ENCODE measurements around the gene RNF145. TPM values are rescaled to one million over a fixed set of nuclear protein-coding genes. Genes with fewer than 3 reads are reported as not detected.

The RNF145 gene
- total and polyA plus RNA-seq, 2 of the 13 experiments (the other 11 are each of a cell fraction or from before 2014, with no cell fraction given), result 24.6 TPM

DNA sequence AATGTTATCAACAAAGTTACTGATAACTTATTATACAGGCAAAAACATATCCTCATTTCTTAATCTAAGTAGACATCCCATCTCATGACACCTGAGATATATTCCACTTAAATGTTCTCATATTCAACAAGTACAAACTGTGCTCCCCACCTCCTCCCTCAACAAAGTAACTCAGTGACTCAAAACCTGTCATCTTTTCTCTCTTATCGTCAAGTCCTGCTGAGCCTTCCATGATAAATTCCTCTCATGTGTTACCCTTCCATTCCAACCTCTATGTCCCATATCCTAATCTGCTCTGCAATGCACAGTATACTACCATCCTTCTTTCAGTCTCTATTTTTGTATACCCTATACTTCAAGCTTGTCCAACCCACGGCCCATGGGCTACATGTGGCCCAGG is 13.6 kb downstream of the RNF145 start:
- WGBS (ENCODE audit: low lambda C conversion rate), result 95% methylated on average over 2 of the region's 2 CpGs
- Histone ChIP-seq H3K79me2 (ENCODE audit: insufficient read depth, low read length) (peaks cover 44% of the 10 kb centered on the region), H3K4me2 (ENCODE audit: low read depth, low read length) (no peak overlapping the region), H3K27ac (ENCODE audit: extremely low read length, insufficient read depth, low read length) (no peak overlapping the region), H4K20me1 (ENCODE audit: insufficient read depth, low read length) (peaks cover 8% of the 10 kb centered on the region; the same call in 1 of the 2 replicates), H3K36me3 (replicated peaks in 1 of 2; ENCODE audit: control insufficient read depth in 1 of 2, insufficient read depth in 2 of 2, low read length in 2 of 2) (peaks cover 7 to 47% of the 10 kb centered on the region in 2 experiments), H3K4me3 (replicated peaks in 1 of 3; ENCODE audit: insufficient read depth in 1 of 3, low read depth in 2 of 3, low read length in 3 of 3) (no peak overlapping the region), H3K4me1 (ENCODE audit: insufficient read depth, low read length) (no peaks in the 10 kb centered on the region), H3K9ac (ENCODE audit: insufficient read depth, low read depth, low read length) (no peak overlapping the region), H3K27me3 (ENCODE audit: control insufficient read depth in 1 of 2, insufficient read depth in 2 of 2, low read length in 2 of 2) (no peaks in the 10 kb centered on the region), H3K9me3 (ENCODE audit: low read length) (no peaks in the 10 kb centered on the region), H2AFZ (ENCODE audit: low read length) (no peak overlapping the region)
- DNase-seq (ENCODE audit: low spot score) (no peak), FAIRE-seq (no peak), ATAC-seq (no peak)
- in situ Hi-C loops (cut with HindIII; ENCODE audit: extremely low pct_ligation_motif_present, low pct_unique_long_range_greater_than_20kb), result no loop called here
- intact Hi-C loops (cut with micrococcal nuclease; ENCODE audit: unreplicated experiment), result no loop called here
- POLR2A ChIA-PET, result no interaction called here
- CTCF ChIA-PET (ENCODE audit: low intra/inter-chr PET ratio, low total read pairs), result no interaction called here
- no peak for TF ChIP-seq ZFY (CRISPR knock-in tag; IDR thresholded peaks at IDR 0.05)
- no peak for TF ChIP-seq ZFP37 (CRISPR knock-in tag; IDR thresholded peaks at IDR 0.05; ENCODE audit: borderline replicate concordance)
- no TSS peak for BruUV-seq (replicated peaks)

DNA sequence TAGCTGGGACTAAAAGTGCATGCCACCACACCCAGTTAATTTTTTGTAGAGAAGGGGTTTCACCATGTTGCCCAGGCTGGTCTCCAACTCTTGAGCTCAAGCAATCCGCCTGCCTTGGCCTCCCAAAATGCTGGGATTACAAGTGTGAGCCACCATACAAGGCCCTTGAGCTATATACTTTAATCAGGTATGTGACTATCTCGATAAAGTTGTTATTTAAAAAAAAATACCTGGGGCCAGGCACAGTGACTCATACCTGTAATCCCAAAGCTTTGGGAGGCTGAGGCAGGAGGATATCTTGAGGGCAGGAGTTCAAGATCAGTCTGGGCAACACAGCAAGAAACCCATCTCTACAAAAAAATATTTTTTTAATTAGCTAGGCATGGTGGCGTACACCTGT is 19.2 kb downstream of the RNF145 start:
- no peak overlapping the region for H3K27ac ChIP-seq (ENCODE audit: extremely low read length, insufficient read depth, low read length)
- H3K27me3 ChIP-seq (ENCODE audit: control insufficient read depth in 1 of 2, insufficient read depth in 2 of 2, low read length in 2 of 2), result no peaks in the 10 kb centered on the region
- TF ChIP-seq AKAP8 (CRISPR knock-in tag; IDR thresholded peaks at IDR 0.05), result no peak
- TF ChIP-seq, protein P1, sequence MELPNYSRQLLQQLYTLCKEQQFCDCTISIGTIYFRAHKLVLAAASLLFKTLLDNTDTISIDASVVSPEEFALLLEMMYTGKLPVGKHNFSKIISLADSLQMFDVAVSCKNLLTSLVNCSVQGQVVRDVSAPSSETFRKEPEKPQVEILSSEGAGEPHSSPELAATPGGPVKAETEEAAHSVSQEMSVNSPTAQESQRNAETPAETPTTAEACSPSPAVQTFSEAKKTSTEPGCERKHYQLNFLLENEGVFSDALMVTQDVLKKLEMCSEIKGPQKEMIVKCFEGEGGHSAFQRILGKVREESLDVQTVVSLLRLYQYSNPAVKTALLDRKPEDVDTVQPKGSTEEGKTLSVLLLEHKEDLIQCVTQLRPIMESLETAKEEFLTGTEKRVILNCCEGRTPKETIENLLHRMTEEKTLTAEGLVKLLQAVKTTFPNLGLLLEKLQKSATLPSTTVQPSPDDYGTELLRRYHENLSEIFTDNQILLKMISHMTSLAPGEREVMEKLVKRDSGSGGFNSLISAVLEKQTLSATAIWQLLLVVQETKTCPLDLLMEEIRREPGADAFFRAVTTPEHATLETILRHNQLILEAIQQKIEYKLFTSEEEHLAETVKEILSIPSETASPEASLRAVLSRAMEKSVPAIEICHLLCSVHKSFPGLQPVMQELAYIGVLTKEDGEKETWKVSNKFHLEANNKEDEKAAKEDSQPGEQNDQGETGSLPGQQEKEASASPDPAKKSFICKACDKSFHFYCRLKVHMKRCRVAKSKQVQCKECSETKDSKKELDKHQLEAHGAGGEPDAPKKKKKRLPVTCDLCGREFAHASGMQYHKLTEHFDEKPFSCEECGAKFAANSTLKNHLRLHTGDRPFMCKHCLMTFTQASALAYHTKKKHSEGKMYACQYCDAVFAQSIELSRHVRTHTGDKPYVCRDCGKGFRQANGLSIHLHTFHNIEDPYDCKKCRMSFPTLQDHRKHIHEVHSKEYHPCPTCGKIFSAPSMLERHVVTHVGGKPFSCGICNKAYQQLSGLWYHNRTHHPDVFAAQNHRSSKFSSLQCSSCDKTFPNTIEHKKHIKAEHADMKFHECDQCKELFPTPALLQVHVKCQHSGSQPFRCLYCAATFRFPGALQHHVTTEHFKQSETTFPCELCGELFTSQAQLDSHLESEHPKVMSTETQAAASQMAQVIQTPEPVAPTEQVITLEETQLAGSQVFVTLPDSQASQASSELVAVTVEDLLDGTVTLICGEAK (IDR thresholded peaks at IDR 0.05), result no peak
- TF ChIP-seq, protein P1 (CRISPR knock-in tag; IDR thresholded peaks at IDR 0.05), result peak; percentile 53; the same call in 1 of the 2 replicates
- DNase-seq (ENCODE audit: low spot score), result no peak
- H3K4me1 ChIP-seq (ENCODE audit: insufficient read depth, low read length), result 0 out of 2 replicates have a peak, but pooled peaks cover 7% of the 10 kb centered on the region
- POLR2A ChIA-PET, result no interaction called here
- H3K4me2 ChIP-seq (ENCODE audit: low read depth, low read length), result no peak overlapping the region
- H3K4me3 ChIP-seq (replicated peaks in 1 of 3; ENCODE audit: insufficient read depth in 1 of 3, low read depth in 2 of 3, low read length in 3 of 3), result no peak overlapping the region
- BruUV-seq (replicated peaks), result no TSS peak
- no peak for ATAC-seq
- 96% methylated on average over 3 of the region's 3 CpGs for WGBS (ENCODE audit: low lambda C conversion rate)
- CTCF ChIA-PET (ENCODE audit: low intra/inter-chr PET ratio, low total read pairs), result no interaction called here
- no peak for FAIRE-seq
- H3K36me3 ChIP-seq (replicated peaks in 1 of 2; ENCODE audit: control insufficient read depth in 1 of 2, insufficient read depth in 2 of 2, low read length in 2 of 2), result peaks cover 4 to 51% of the 10 kb centered on the region in 2 experiments; a peak in 4 of 5 replicates
- H3K79me2 ChIP-seq (ENCODE audit: insufficient read depth, low read length), result peaks cover 11% of the 10 kb centered on the region
- in situ Hi-C loops (cut with HindIII; ENCODE audit: extremely low pct_ligation_motif_present, low pct_unique_long_range_greater_than_20kb), result no loop called here
- no peaks in the 10 kb centered on the region for H3K9me3 ChIP-seq (ENCODE audit: low read length)
- intact Hi-C loops (cut with micrococcal nuclease; ENCODE audit: unreplicated experiment), result no loop called here
- H2AFZ ChIP-seq (ENCODE audit: low read length), result no peak overlapping the region
- H4K20me1 ChIP-seq (ENCODE audit: insufficient read depth, low read length), result peaks cover 6% of the 10 kb centered on the region; the same call in 1 of the 2 replicates
- H3K9ac ChIP-seq (ENCODE audit: insufficient read depth, low read depth, low read length), result no peak overlapping the region

All from HepG2 (cell line).